Measurements from ENCODE around the gene PRDM11.

GRCh38 chr11:45100339-45100738 is 46.1 kb upstream of the PRDM11 start:
- TF ChIP-seq CTCF (IDR thresholded peaks at IDR 0.05) = no peak
- no peak for TF ChIP-seq POLR2A (IDR thresholded peaks at IDR 0.05)
- no peak for TF ChIP-seq POLR2AphosphoS5 (IDR thresholded peaks at IDR 0.05)

Data from stomach (tissue), 4 donors.